DMS79 treated with DMSO at 0.1 percent for 48 hours (cell line): ENCODE measurements around the gene DPM2.

Source experiments
- DNase-seq: peaks from one replicate; lab custom pipeline; 2025; lab: John Stamatoyannopoulos, UW

The DPM2 gene, protein sequence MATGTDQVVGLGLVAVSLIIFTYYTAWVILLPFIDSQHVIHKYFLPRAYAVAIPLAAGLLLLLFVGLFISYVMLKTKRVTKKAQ

DNA sequence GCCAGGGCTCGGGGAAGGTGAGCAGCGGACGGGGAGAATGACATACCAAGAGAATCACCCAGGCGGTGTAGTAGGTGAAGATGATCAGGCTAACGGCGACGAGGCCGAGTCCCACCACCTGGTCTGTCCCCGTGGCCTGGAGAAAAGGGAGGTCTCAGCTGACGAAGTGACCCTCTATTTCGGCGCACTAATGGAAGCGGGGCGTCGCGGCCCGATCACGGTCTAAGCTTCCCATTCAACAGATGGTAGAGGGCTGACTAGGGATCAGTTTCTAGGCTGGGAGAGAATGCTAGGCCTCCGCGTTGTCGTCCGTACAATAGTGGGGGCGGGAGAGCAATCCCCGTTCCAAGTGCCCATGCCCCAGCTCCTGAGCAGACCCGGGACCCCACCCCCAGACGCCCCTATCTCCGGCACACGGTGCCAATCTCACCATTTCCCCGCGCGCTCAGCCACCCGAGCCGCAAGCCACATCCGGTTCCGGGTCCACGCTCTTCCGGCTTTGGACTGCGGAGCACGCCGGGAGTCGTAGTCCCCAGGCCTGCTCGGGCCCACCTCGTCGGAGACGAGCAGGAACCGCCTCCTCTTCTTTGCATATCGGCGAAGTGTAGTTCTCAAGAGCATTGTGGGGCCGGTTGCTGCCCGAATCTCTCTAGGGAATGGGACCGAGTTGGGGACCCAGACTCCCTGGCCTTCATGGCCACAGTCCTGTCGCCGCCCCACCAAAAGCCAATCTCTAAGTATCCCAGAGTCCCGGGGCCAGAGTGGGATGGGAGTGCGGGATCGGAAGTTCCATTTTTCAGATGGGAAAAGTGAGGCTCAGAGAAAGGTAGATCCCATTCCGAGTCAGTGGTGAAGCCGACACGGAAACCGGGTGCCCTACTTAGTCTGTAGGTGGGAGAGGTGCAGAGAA lies at the start of gene DPM2:
Gene DPM2 (minus strand): TSS at position 467 of the 910 bp plus-strand sequence. CDS start 34 bp downstream, at position 433.
- peak; percentile 68 for DNase-seq

DNA sequence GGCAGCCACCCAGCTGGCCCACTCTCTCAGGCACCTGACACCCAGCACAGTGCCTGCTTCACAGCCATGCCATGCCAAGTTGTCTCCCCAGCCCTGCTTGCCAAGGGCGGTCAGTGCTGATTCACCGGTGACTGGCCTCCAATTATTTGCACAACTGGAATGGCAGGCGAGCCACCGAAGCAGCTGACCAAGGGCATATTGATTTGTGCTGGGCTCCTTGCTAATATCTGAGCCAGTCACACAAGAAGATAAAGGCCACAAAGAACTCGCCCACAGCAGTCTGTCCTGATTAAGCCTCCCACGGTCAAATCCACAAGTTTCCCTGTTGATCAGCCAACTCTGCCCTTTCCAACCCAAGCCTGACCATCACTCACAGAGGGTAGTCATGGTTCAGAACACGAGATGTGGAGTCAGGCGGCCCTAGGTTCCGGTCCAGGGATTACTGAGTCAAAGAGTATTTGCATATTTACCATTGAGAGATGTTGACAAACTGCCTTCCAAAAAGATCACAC lies 49.5 kb upstream of the DPM2 start:
- no peak for DNase-seq

DNA sequence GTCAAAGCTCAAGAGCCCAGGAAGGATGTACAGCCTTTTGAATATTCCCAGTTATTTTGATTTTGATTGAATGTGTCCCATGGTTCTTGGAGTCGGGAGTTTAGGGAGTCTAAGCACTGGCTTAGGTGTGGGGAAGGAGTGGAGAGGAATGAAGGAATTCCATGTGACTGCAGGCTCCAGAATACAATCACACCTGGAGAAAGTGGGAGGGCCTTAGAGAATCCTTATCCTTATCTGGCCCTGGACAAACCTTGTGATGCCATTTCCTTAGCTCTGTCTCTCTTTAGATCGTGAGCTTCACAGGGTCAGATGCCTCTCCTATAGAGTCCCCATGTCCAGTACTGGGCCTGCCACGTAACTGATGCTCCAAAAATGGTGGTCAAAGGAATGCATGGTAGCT lies 47.4 kb upstream of the DPM2 start:
- no peak for DNase-seq

DNA sequence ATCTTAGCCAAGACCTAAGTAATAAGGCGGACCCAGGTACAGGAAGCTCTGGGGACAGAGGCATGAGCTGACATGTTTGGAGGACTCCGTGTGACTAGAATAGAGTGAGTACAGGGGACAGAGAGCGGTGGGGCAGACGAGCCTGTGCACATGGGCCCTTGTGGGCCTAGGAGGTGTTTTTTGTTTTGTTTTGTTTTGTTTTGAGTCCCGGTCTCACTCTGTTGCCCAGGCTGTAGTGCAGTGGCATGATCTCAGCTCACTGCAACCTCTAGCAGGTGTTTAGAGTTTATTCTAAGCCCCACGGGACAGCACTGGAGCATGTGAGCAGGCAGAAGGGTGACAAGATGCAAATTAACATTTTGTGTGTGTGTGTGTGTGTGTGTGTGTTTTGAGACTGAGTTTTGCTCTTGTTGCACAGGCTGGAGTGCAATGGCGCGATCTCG lies 46.2 kb upstream of the DPM2 start:
- DNase-seq, result no peak

DNA sequence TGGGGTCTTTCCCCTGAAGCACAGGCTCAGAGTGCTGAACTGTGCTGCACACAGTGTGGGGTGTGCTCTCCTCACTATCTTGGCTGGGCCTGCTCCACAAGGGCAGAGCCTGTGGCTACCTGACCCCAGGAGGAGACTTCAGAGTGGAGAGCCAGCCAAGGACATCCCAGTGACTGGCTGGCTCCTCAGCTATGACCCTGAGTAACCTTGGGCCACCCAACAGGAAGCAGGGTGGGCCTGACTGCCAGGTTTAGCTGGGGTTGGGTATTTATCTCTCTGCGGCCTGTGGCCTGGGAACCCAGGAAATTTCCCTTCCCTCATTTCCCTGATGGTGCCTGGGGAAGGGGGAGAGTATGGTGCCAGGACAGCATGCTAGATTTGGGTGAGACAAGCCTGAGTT lies 45.3 kb upstream of the DPM2 start:
- DNase-seq, result no peak

DNA sequence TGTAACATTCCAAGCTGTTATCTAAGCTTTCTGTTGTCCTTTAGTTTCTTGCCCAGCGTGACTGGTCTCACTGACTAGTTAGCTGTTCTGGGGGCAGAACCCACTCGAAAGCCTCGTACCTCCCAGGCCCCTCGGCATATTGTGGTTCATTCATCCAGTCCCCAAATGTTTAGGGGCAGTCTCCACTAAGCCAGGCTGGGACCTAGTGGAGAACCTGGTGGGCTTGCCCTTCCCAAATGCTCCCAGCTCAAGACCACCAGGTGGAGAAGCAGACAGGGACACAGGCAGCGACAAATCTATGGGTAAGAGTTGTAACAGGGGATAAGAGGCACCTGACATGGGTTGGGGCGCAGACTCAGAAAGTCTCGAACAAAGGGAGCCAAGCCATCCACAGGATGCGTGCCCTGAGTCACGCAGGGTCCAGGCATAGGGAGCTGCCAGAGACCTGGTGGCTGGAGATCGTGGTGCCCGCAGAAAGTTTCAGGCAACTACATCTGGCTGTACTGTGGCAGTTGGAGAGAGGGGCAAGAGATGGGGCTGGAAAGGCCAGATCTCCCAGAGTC lies 44.0 kb upstream of the DPM2 start:
- DNase-seq, result no peak

DNA sequence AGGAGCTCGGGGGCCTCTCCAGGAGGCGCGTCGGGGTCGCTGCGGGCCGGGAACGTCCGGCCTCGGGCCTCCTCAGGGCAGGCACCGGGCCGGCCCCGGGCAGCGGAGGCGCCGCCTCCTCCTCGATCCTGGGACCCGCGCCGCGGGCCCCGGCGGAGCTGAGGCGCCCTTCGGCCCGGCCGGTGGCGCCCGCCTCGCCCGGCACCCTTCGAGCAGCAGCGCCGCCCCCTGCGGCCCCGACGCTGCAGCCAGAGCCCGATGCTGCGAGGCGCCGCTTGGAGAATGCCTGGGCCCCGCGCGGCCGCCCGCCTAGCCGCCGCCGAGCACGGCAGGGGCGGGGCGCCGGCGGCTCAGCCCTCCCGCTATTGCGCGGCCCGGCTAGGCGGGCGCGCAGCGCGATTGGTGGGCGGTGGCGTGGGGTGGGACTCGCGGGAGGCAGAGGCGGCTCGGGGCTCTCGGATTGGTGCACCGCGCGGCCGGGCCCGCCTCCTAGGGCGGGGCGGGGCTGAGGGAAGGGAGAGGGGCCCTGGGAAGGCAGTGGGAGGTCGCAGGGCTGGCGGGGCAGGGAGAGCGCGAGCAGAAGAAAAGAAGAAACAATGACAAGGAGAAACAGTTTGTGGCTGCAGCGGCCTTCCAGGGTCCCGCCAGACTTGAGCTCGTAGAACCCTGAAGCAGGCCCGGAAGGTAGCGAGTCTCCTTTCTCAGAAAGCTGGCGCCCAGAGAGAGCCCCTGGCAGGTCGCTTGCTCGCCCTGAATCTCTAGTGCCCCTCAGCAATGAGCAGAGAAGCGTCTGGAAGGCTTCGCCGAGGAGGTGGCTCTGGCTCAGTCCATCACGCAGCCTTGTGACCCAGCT lies 43.3 kb upstream of the DPM2 start, which contains the start of gene EEIG1:
Gene EEIG1 (minus strand): TSS at position 284 of the 853 bp plus-strand sequence. CDS start 852 bp downstream, outside the sequence.
- DNase-seq, result peak; percentile 89

DNA sequence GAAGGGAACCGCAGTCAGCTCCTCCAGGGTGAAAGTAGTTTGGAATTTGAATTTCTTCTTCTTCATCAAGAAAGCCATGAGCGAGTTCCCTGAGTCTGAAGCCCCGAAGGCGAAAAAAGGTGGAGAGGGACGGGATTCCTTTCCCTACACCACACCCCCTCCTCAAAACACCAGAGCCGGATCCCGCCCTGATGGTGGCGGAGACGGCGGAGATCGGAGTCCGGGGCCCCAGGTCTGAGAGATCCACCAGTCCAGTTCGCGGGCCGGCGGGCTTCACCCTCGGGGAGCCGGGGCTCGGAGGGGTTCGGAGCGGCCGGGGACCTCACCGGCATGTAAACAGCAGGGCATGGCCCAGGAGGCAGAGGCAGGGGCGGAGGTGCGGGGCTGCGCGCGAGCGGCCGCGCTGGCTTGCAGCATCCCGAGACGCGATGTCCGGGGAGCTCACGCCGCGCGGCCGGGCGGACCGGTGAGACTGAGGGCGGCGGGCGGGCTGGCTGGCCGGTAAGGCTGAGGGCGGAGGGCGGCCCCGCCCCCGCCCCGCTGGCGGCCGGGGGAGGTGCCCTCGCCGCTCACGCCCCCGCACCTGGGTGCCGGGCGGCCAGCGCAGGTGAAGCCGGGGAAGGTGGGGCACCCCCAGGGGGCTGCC lies 42.5 kb upstream of the DPM2 start:
- DNase-seq, result no peak

DNA sequence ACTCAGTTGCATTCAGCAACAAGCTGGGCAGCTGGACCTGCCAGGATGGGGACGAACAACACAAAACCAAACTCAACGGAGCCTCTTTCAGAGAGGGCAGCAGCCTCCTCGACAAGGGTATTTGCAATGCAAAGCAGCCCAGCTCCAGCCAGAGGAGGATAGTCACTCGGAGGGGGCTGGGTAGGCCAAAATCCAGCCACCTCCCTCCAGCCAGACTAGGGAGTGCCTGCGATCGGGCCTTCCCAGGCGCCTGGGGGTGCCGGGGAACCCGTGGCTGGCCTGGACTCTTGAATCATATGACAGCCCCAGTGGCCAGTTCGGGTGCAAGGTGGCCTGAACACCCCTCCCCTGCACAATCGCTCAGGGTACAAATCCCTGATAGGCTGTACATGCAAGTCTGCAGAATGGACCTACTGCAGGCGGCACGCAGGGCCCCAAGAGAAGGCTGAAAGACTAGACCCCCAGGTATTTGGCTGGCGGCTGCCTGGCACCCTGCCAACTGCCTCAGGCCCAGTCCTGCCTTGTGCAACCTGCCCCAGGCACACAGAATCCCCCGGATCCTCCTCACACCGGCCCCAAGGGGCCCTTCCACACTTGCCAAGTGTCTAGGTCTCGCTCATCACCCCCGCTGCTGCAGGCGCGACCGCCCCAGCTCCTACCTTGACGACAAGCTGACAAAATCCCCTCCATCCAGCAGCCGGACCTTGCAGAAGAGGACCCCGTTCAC lies 41.8 kb upstream of the DPM2 start:
- DNase-seq, result peak; percentile 65

DNA sequence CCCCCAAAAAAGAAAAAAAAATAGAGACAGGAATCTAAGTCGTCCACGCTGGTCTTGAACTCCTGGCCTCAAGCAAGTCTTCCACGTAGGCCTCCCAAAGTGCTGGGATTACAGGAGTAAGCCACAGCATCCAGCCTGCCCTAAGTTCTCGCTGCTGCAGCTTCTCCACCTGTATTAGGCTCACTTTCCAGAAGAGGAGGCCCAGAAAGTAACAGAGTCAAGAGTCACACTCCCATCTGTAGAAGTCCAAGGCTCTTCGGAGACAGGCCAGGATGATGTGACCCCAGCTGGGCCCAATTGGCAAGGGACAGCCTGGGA lies 41.3 kb upstream of the DPM2 start:
- DNase-seq, result no peak

DNA sequence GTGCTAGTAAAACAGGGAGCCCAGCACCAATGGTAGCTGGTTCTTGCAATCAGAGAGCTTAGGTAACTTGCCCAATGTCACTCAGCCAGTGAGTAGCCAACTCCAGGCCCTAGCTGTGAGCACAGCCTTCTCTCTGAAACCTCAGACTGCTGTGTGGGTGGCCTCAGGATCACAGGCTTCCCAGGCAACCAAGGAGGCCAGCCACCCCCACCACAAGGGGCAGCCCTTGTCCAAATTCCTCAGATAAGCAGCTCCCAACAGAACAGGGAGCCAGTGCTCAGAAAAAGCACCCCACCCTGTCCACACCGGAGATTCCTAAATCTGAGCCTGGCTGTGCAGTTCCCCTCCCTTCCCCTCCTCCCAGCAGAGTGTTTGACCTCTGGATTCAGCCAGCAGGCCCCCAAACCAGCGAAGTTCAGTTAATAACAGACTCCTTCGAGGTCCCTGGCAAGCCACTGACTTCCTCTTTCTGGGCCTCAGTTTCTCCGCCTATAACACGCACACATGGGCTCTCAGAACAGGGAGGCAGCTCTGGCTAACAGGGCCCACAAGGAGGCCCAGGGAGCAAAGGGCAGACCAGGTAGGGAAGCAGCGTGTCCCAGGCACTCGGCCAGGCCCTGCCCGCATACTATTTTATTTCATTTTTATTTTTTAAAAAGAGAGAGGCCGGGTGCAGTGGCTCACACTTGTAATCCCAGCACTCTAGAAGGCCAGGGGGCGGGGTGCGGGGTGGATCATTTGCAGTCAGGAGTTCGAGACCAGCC lies 40.4 kb upstream of the DPM2 start:
- DNase-seq, result no peak

DNA sequence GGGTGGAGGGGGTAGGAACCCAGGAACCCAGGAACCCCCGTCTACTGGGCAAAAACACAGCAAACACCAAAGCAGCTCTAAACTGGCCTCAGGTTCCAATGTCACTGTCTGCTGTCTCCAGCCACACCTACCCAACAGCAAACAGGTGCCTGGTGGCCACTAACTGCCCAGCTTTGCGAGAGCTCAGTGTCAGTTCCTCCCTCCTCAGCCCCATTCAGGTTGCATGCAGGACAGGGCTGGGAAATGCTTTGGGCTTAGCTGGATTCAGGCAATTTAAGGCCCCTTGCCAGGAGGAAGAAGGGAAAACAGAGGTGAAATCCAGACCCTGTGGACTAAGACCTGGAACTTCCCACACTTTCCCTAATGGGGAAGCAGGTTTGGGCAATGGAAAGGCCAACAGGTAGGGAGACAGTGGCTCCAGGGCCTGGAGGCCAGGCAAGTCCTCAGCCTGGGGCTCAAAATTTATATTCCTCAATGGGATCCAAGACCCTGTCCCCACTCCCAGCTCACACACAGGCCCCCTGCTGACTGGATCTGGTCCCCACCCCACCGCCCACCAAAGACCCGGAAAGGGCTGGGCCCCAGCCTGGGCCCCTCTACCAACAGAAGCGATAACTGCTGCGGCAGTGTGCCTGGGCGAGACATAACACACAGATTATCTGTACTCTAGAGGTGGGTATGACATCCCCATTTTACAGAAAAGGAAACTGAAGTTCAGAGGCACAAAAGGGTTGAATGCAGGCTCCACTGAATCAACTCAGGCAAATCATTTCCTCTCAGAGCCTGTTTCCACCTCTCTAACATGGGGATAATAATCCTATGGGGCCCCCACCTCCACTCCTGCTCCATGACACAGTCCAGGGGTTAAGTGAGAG lies 39.6 kb upstream of the DPM2 start:
- DNase-seq, result peak; percentile 19

DNA sequence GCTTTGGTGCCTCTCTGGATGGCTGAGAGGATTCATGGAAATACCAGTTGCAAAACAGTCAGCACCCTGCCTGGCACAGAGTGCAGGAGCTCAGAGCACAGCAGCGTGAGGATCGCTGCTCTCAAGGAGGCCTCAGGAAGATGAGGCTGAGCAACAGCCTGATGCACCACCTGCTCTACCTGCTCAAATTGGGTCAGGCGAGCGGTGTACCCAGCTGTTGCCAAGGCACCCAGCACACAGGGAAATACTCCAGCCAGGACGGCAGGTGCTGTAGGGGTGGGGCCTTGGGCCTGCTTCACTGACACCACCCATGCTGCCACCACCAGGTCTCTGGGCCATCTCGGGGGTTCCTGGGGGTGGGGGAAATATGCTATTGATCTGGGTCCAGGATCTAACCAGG lies 38.8 kb upstream of the DPM2 start:
- peak; percentile 79 for DNase-seq

DNA sequence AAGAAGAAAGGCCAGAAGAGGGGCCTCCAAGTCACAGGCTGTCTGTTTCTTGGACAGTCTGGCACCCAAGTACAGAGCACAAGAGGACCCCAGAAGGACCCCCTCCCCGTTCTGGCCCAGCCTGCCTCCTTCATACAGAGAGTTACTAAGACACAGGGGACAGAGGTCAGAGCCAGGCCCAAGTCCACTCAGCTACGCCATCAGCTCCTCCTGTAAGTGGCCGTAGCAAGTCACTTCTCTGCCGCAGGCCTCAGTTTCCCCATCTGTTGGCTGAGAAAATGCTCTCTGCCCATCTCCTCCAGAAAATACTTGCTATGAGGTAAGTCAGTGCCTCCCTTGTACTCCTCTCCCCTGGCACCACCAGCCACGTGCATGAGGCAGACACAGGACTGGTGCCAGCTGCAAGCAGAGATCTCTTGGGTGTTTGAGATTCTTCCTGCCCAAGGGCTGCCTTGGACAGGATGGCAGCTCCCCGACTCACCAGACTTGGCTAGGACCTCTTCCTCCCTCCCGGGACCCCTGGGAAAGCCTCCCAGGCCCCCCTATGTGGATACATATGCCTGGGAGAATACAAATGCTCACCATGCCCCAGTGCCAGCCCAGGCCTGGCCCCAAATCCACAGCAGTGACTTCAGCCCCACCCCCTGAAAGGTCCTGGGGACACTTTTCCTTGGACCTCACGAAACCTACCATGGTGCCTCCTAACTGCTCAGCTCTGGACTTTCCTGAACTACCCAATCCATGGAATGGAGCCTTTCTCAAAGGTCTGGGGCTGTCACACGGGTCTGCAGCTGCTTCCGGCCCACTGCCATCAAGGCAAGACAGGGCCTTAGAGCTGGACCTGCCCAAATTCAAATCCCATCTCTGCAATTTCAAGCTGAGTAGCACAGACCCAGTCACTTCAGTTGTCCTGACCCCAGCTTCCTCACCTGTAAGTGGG lies 38.0 kb upstream of the DPM2 start:
- no peak for DNase-seq

DNA sequence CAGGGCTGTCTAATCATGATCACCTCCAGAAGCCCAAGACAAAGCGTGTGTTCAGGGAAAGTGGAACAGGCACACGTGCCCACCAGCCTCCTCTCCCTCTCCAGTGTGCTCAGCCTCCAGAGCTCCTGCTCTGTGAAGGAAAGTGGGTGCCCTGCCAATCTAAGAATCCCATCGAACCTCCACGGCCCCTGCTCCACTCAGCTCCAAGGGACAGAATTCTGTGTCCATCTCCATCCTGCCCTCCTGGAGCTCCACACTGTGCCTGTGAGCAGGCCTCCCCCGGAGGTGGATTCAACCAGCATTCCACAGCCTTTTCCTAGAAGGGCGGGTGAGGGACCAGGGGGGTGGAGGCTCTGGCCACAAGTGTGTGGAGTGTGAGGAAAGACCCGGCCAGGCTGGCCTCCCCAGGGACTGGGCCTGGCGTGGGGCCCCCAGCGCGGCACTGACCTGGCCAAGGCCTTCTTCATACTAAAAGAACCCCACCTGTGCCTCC lies 37.2 kb upstream of the DPM2 start:
- DNase-seq, result no peak

DNA sequence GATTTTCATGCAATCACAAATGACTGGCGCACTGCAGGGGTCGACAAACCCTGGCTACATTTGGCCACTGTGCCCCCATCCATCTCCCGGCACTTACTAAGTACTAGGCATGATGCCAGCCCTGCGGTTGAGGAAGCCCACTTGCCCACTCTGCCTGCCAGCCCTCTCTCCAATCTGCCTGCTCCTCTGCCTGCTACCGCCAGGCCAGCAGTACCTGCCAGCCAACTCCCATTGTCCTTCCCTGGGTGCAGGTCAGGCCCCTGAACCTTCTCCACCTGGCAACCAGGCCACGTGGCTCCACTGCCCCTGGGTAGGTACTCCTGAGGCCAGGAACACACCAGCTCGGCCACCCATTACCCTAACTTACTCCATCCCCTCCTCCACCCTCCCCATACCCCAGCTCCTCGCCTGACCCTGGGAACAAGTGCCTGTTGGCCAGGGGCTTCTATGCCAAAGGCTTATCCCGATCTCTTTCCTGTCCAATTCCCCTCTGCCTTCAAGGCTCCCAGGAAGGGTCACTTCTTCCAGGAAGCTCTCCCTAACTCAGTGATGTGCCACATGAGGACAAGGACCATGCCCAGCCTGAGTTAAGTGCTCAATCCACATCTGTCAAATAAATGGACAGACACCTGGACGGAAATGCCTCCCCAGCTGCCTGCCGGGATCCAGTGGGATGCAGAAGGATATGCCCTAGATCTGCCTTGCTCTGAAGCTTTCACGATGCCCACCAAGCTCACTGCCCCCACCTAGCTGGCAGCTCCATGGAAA lies 36.5 kb upstream of the DPM2 start:
- peak; percentile 91 for DNase-seq
